Tibial nerve (tissue), 4 donors: ENCODE data around the gene CTNNBIP1. TPM values are rescaled to one million over a fixed set of nuclear protein-coding genes. Genes with fewer than 3 reads are reported as not detected.

Experiments
- DNase-seq, 2 donors: peaks; one replicate each; pipeline ENCODE4 v3.0.0-alpha.2; 2019; ENCODE audit warnings: low spot score in 2 of 2
- H3K27ac ChIP-seq, 4 donors: fragments of 200-600 bp; sonication (generic) in 3 of 4; one replicate each; pipeline ENCODE4 v1.5.1; 2017 to 2019; ENCODE audit warnings: mild to moderate bottlenecking in 1 of 4
- H3K27me3 ChIP-seq, 2 donors: fragments of 200-600 bp; sonication (generic) in 1 of 2; one replicate each; pipeline versions ENCODE4 v1.5.1 to v1.6.0; 2017 to 2019
- H3K36me3 ChIP-seq, 3 donors: fragments of 200-600 bp; sonication (generic); one replicate each; pipeline ENCODE4 v1.5.1; 2018 to 2019
- H3K4me1 ChIP-seq, 4 donors: fragments of 200-600 bp; sonication (generic) in 3 of 4; one replicate each; pipeline ENCODE4 v1.5.1; 2017 to 2019
- H3K4me3 ChIP-seq, 4 donors: fragments of 200-600 bp; sonication (generic) in 3 of 4; one replicate each; pipeline ENCODE4 v1.5.1; 2017 to 2019; ENCODE audit warnings: mild to moderate bottlenecking in 1 of 4, moderate library complexity in 1 of 4
- H3K9me3 ChIP-seq, 4 donors: fragments of 200-600 bp; sonication (generic) in 3 of 4; one replicate each; pipeline ENCODE4 v1.5.1; 2017 to 2019
- EP300 ChIP-seq, 2 donors: sonication (generic); formaldehyde crosslinking; IDR thresholded peaks; one replicate each; pipeline ENCODE4 v1.6.1; 2017; ENCODE audit warnings: antibody characterized with exemption in 2 of 2, mild to moderate bottlenecking in 1 of 2
- POLR2A ChIP-seq, 2 donors: fragments of 450-650 bp; IDR thresholded peaks; one replicate each; pipeline ENCODE4 v1.6.1; 2017; ENCODE audit warnings: antibody characterized with exemption in 2 of 2, mild to moderate bottlenecking in 2 of 2, moderate library complexity in 2 of 2
- WGBS, 2 donors: methylation state at CpG; one replicate each; pipeline ENCODE4 v1.1.5; 2018; 5-methylcytosine and 5-hydroxymethylcytosine counted together
- total RNA-seq, 4 donors: library from RNA; depleted of rRNA; stranded (reverse); fragments of >200 nt; gene quantifications; one replicate each; pipeline ENCODE4 v1.1.0, GENCODE V29; 2016
- TF ChIP-seq, protein P1 (sequence below), 5 experiments: fragments of 200-600 bp in 3 of 5; fragments of 450-650 bp in 2 of 5; sonication (generic) in 3 of 5; IDR thresholded peaks; one replicate each; pipeline ENCODE4 v1.5.1; 2016 to 2019; ENCODE audit warnings: antibody characterized with exemption in 5 of 5, mild to moderate bottlenecking in 3 of 5, moderate library complexity in 2 of 5

CTNNBIP1 gene
- total RNA-seq, 4 donors from 2014 or later, result 17.0 to 24.9 (median 20.3) TPM

DNA sequence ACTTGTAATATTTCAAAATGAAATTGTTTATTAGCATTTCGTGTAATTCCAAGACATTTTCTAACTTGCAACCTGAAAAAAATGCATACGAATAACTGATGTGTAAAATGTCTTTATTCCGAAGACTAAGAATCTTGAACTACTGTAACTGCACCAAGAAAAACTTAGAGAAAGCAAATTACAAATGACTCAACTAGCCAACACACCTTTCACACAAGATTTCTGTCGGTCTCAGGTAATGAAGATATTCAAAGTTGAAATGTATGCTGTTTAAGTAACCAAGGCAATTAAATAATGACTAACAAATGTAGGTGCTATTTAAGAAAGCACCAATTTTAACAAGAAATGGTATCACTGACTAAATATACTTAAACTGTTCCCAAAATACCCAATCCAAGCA, 88.4 kb downstream of the CTNNBIP1 start:
- Histone ChIP-seq H3K27ac (no peak overlapping the region), H3K9me3 (no peaks in the 10 kb centered on the region), H3K36me3 (no peaks in the 10 kb centered on the region), H3K4me3 (no peak overlapping the region), H3K4me1 (peaks cover 0 to 48% (median 25%) of the 10 kb centered on the region in 4 donors), H3K27me3 (no peaks in the 10 kb centered on the region)
- TF ChIP-seq POLR2A (IDR thresholded peaks at IDR 0.05) (no peak), EP300 (IDR thresholded peaks at IDR 0.05) (no peak)
- TF ChIP-seq, protein P1, sequence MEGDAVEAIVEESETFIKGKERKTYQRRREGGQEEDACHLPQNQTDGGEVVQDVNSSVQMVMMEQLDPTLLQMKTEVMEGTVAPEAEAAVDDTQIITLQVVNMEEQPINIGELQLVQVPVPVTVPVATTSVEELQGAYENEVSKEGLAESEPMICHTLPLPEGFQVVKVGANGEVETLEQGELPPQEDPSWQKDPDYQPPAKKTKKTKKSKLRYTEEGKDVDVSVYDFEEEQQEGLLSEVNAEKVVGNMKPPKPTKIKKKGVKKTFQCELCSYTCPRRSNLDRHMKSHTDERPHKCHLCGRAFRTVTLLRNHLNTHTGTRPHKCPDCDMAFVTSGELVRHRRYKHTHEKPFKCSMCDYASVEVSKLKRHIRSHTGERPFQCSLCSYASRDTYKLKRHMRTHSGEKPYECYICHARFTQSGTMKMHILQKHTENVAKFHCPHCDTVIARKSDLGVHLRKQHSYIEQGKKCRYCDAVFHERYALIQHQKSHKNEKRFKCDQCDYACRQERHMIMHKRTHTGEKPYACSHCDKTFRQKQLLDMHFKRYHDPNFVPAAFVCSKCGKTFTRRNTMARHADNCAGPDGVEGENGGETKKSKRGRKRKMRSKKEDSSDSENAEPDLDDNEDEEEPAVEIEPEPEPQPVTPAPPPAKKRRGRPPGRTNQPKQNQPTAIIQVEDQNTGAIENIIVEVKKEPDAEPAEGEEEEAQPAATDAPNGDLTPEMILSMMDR (IDR thresholded peaks at IDR 0.05), result no peak
- DNase-seq, result no peak
- 82% methylated on average over 4 of the region's 4 CpGs for WGBS, 2 donors

DNA sequence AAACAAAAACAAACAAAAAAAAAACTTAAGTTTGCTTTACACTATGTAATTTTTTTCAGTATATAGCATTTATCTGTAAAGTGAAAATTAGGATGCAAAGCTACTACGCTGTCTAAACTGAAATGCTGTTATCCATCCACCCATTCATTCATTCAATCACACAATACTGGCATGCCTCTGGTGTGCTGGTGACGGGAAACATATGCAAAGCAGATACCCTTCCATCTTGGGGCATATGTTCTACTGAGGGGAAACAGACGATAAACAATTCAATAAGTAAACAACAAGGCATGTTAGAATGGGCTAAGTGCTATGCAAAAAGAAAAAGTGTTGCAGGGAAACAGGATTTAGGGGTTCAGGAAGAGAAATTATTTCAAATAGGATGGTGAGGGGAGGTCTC, 89.5 kb downstream of the CTNNBIP1 start:
- peaks cover 0 to 43% (median 23%) of the 10 kb centered on the region in 4 donors for H3K4me1 ChIP-seq
- no peak for TF ChIP-seq POLR2A (IDR thresholded peaks at IDR 0.05)
- TF ChIP-seq, protein P1 (IDR thresholded peaks at IDR 0.05), result no peak
- TF ChIP-seq EP300 (IDR thresholded peaks at IDR 0.05), result no peak
- 86 to 89% methylated on average over 3 of the region's 3 CpGs for WGBS, 2 donors

DNA sequence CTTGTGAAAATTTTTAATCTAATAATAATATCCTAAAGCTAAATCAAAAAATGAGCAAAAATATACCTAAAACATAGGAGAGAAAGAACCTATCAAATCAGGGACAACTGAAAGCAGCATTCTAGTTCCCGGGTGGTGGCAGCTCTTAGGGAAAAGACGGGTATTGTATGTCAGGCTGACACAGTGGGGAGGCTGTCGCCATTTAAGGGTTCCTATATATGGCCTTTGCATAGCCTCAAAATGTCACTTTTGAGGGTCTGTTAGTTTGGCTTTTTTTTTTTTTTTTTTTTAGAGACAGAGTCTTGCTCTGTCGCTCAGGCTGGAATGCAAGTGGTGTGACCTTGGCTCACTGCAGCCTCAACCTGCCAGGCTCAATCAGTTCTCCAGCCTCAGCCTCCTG, 92.3 kb downstream of the CTNNBIP1 start:
- H3K4me3 ChIP-seq, result no peak overlapping the region
- TF ChIP-seq POLR2A (IDR thresholded peaks at IDR 0.05), result no peak
- no peak for TF ChIP-seq EP300 (IDR thresholded peaks at IDR 0.05)
- TF ChIP-seq, protein P1 (IDR thresholded peaks at IDR 0.05), result no peak
- WGBS, 2 donors, result 63 to 75% methylated on average over 4 of the region's 4 CpGs
- no peaks in the 10 kb centered on the region for H3K36me3 ChIP-seq
- no peaks in the 10 kb centered on the region for H3K9me3 ChIP-seq
- no peak overlapping the region for H3K27ac ChIP-seq
- peaks cover 0 to 36% (median 19%) of the 10 kb centered on the region in 4 donors for H3K4me1 ChIP-seq
- DNase-seq, result no peak
- H3K27me3 ChIP-seq, result no peaks in the 10 kb centered on the region

More for the DNA sequence above, 89.5 kb downstream of the CTNNBIP1 start:
- H3K36me3 ChIP-seq, result no peaks in the 10 kb centered on the region
- H3K27me3 ChIP-seq, result no peaks in the 10 kb centered on the region
- no peak overlapping the region for H3K27ac ChIP-seq
- H3K4me3 ChIP-seq, result no peak overlapping the region
- H3K9me3 ChIP-seq, result no peaks in the 10 kb centered on the region
- no peak for DNase-seq

DNA sequence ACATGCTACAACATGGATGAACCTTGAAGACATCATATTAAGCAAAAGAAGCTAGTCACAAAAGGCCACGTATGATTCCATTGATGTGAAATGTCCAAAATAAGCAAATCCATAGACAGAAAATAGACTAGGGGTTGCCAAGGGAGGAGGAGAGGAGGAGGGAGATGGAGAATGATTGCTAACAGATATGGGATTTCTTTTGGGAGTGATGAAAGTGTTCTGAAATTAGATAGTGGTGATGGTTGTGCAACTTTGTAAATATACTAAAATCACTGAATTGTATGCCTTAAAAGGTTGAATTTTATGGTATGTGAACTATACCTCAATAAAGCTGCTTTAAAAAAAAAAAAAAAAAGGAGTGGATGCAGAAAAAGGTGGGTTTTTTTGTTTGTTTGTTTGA, 93.9 kb downstream of the CTNNBIP1 start:
- TF ChIP-seq, protein P1 (IDR thresholded peaks at IDR 0.05), result no peak
- H3K4me3 ChIP-seq, result no peak overlapping the region
- 20 to 32% methylated on average over 1 of the region's 1 CpG for WGBS, 2 donors

DNA sequence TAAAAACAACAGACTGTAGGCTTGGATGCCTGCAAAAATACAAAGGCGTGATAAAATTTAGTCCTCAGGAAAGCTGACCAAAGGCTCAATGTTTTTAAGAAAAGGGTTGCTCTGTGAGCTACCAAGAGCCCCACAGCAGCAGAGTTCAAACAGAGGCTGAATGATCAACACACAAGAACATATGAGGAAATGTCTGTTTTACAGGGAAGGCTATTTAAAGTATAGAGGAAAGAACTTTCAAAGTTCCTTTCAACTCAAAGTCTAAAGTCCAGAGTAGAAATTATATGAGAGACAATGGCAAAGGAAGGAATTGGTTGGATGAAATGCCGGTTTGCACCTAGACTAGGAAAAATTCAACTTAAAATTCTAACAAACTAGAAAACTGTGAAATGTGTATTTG, 94.9 kb downstream of the CTNNBIP1 start:
- 71 to 82% methylated on average over 2 of the region's 2 CpGs for WGBS, 2 donors
- TF ChIP-seq EP300 (IDR thresholded peaks at IDR 0.05), result no peak
- DNase-seq, result no peak
- Histone ChIP-seq H3K4me3 (no peak overlapping the region), H3K27me3 (no peaks in the 10 kb centered on the region), H3K9me3 (no peaks in the 10 kb centered on the region), H3K27ac (no peak overlapping the region), H3K4me1 (peaks cover 0 to 32% (median 6%) of the 10 kb centered on the region in 4 donors), H3K36me3 (no peaks in the 10 kb centered on the region)

More for the DNA sequence above, 93.9 kb downstream of the CTNNBIP1 start:
- no peaks in the 10 kb centered on the region for H3K9me3 ChIP-seq
- peaks cover 0 to 32% (median 7%) of the 10 kb centered on the region in 4 donors for H3K4me1 ChIP-seq
- H3K27me3 ChIP-seq, result no peaks in the 10 kb centered on the region
- no peak for DNase-seq
- no peaks in the 10 kb centered on the region for H3K36me3 ChIP-seq
- H3K27ac ChIP-seq, result no peak overlapping the region

DNA sequence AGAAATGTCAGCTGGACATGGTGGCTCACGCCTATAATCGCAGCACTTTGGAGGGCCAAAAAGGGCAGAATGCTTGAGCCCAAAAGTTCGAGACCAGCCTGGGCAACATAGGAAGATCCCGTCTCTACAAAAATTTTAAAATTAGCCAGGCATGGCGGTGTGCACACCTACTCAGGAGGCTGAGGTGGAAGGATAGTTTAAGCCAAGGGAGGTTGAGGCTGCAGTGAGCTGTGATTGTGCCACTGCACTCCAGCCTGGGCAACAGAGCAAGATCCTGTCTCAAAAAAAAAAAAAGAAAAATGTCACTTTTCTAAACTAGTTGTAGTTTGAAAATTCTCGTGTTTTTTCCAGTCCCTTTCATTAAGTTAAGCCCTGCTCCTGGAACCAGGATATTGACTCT, 95.5 kb downstream of the CTNNBIP1 start:
- WGBS, 2 donors, result 80 to 82% methylated on average over 6 of the region's 6 CpGs

More for the DNA sequence above, 95.5 kb downstream of the CTNNBIP1 start:
- Histone ChIP-seq H3K27ac (no peak overlapping the region), H3K4me1 (peaks cover 0 to 33% (median 6%) of the 10 kb centered on the region in 4 donors), H3K9me3 (no peaks in the 10 kb centered on the region), H3K36me3 (no peaks in the 10 kb centered on the region), H3K27me3 (no peaks in the 10 kb centered on the region), H3K4me3 (no peak overlapping the region)
- no peak for DNase-seq
- TF ChIP-seq, protein P1 (IDR thresholded peaks at IDR 0.05), result no peak
- TF ChIP-seq POLR2A (IDR thresholded peaks at IDR 0.05) (no peak), EP300 (IDR thresholded peaks at IDR 0.05) (no peak)
